K562 (cell line): ENCODE data around the gene GDF2. TPM values are rescaled to one million over a fixed set of nuclear protein-coding genes. Genes with fewer than 3 reads are reported as not detected.
A peak's percentile ranks its signal among the peaks of the same experiment; 100 is the strongest.

Experiments
- ATAC-seq: fragments of 200-7000 bp; cut with Tn5 transposase; 3 replicates; pipeline ENCODE4 v1.9.1; 2020; ENCODE audit warnings: moderate library complexity
- BruUV-seq: library from RNA; stranded (reverse); fragments of 400-500 nt; replicated peaks from 2 replicates; lab custom pipeline; 2021; lab: Mats Ljungman, UMichigan
- CTCF ChIA-PET: fragments of 300-600 bp; formaldehyde crosslinking; extraction: SDS; loops from one replicate; lab custom pipeline; 2021; ENCODE audit warnings: low intra/inter-chr PET ratio; lab: Yijun Ruan, JAX
- POLR2A ChIA-PET: fragments of 300-600, 350-650 bp; sonication (Branson Sonifier 250); formaldehyde crosslinking; extraction: SDS; loops from one replicate; lab custom pipeline; 2021; ENCODE audit warnings: antibody characterized with exemption, inconsistent platforms; lab: Yijun Ruan, JAX
- DNase-seq, 4 experiments: peaks; one replicate each; pipeline versions ENCODE4 v3.0.0 to v3.0.0-alpha.2; 2011 to 2018; ENCODE audit warnings: low spot score in 3 of 4, mixed read lengths in 3 of 4; ENCODE audit errors: extremely low read depth in 1 of 4
- FAIRE-seq: peaks from 2 replicates; lab custom pipeline; 2011; peaks lifted over from hg19 to GRCh38; lab: Jason Lieb, UNC
- H2AFZ ChIP-seq: 2 replicates; pipeline ENCODE4 v1.6.0; 2011; ENCODE audit warnings: low read depth, low read length, control low read depth, inconsistent platforms
- H3K27ac ChIP-seq: fragments of 200-600 bp; 3 replicates; pipeline ENCODE4 v1.8.0; 2011; ENCODE audit warnings: low read depth, mild to moderate bottlenecking, control low read depth, inconsistent platforms, low read length, moderate library complexity, mixed read lengths; ENCODE audit errors: extremely low read depth
- H3K27me3 ChIP-seq, 2 experiments: fragments of 300-600 bp in 1 of 2; 2 replicates in 1 of 2; 3 replicates in 1 of 2; pipeline versions ENCODE4 v1.6.0 to v1.8.0; 2011; ENCODE audit warnings: inconsistent platforms in 2 of 2, low read length in 2 of 2, mild to moderate bottlenecking in 1 of 2, mixed read lengths in 1 of 2, moderate library complexity in 1 of 2; ENCODE audit not compliant: control insufficient read depth in 2 of 2, insufficient read depth in 2 of 2
- H3K36me3 ChIP-seq: fragments of 300-600 bp; 3 replicates; pipeline ENCODE4 v1.8.0; 2011; ENCODE audit warnings: mild to moderate bottlenecking, low read length, inconsistent platforms; ENCODE audit not compliant: control insufficient read depth, insufficient read depth
- H3K4me1 ChIP-seq, 2 experiments: fragments of 200-600 bp in 1 of 2; replicated peaks in 1 of 2; 2 replicates in 1 of 2; 3 replicates in 1 of 2; pipeline versions ENCODE4 v1.5.1 to v1.8.0; 2011; ENCODE audit warnings: inconsistent platforms in 2 of 2, low read length in 2 of 2, mild to moderate bottlenecking in 1 of 2, mixed read lengths in 1 of 2, moderate library complexity in 1 of 2; ENCODE audit not compliant: control insufficient read depth in 2 of 2, insufficient read depth in 2 of 2
- H3K4me2 ChIP-seq: 2 replicates; pipeline ENCODE4 v1.6.1; 2011; ENCODE audit warnings: low read length, control low read depth, inconsistent platforms, mixed read lengths; ENCODE audit not compliant: insufficient read depth
- H3K4me3 ChIP-seq: fragments of 200-600 bp; sonication (generic), shearing (Covaris generic); 2 replicates; pipeline ENCODE4 v1.5.1; 2016; ENCODE audit warnings: control low read depth, inconsistent platforms
- H3K79me2 ChIP-seq: fragments of 200-600 bp; 3 replicates; pipeline ENCODE4 v1.8.0; 2011; ENCODE audit warnings: low read length, inconsistent platforms; ENCODE audit not compliant: control insufficient read depth, insufficient read depth
- H3K9ac ChIP-seq, 2 experiments: 2 replicates each; pipeline versions ENCODE4 v1.6.0 to v1.6.1; 2011; ENCODE audit warnings: low read depth in 2 of 2, low read length in 2 of 2, control low read depth in 1 of 2, inconsistent platforms in 1 of 2, mild to moderate bottlenecking in 1 of 2, mixed read lengths in 1 of 2; ENCODE audit not compliant: insufficient read depth in 1 of 2
- H3K9me1 ChIP-seq: one replicate; pipeline ENCODE4 v1.6.0; 2011; ENCODE audit warnings: inconsistent platforms, mild to moderate bottlenecking, low read length, moderate library complexity; ENCODE audit not compliant: control insufficient read depth, insufficient read depth
- H3K9me3 ChIP-seq: replicated peaks from 2 replicates; pipeline ENCODE4 v1.5.1; 2011; ENCODE audit warnings: low read depth, low read length, inconsistent platforms; ENCODE audit not compliant: control insufficient read depth, insufficient read depth
- H4K20me1 ChIP-seq: replicated peaks from 2 replicates; pipeline ENCODE4 v1.6.1; 2011; ENCODE audit warnings: low read length, inconsistent platforms, mixed read lengths; ENCODE audit not compliant: control insufficient read depth, insufficient read depth
- CBFB ChIP-seq: sonication (generic); formaldehyde crosslinking; IDR thresholded peaks from 2 replicates; pipeline ENCODE4 v1.4.0; 2020; ENCODE audit warnings: mild to moderate bottlenecking, missing genetic modification reagents
- CCNT2 ChIP-seq: IDR thresholded peaks from 2 replicates; pipeline ENCODE4 v1.6.1; 2011; ENCODE audit warnings: borderline replicate concordance, low read depth, mild to moderate bottlenecking, moderate library complexity, mixed read lengths, low read length; ENCODE audit not compliant: insufficient read length; ENCODE audit errors: extremely low read depth
- CTCFL ChIP-seq: IDR thresholded peaks from 2 replicates; pipeline ENCODE4 v1.6.1; 2011; ENCODE audit warnings: borderline replicate concordance, low read depth, mild to moderate bottlenecking, moderate library complexity, low read length; ENCODE audit not compliant: insufficient read depth, poor library complexity, severe bottlenecking
- ELF4 ChIP-seq: fragments of 450-650 bp; formaldehyde crosslinking; IDR thresholded peaks from 2 replicates; pipeline ENCODE4 v1.4.0; 2022; ENCODE audit warnings: missing genetic modification characterization
- ETV5 ChIP-seq: sonication (generic); formaldehyde crosslinking; IDR thresholded peaks from 2 replicates; pipeline ENCODE4 v1.4.0; 2020; ENCODE audit warnings: low read depth, mild to moderate bottlenecking, missing genetic modification reagents
- MEF2D ChIP-seq: conservative IDR thresholded peaks from 2 replicates; pipeline ENCODE4 v1.6.1; 2016; ENCODE audit warnings: low read depth, missing genetic modification characterization, missing compliant biosample characterization
- PHF20 ChIP-seq: fragments of 450-650 bp; IDR thresholded peaks from 2 replicates; pipeline ENCODE4 v1.6.1; 2018; ENCODE audit not compliant: partially characterized antibody
- POLR2B ChIP-seq: fragments of 450-650 bp; IDR thresholded peaks from 2 replicates; pipeline ENCODE4 v1.6.1; 2018; ENCODE audit warnings: low read depth; ENCODE audit not compliant: partially characterized antibody
- RAD21 ChIP-seq, 2 experiments: fragments of 250-450 bp in 1 of 2; fragments of 450-650 bp in 1 of 2; sonication (Bioruptor Pico) in 1 of 2; formaldehyde crosslinking in 1 of 2; IDR thresholded peaks in 1 of 2; conservative IDR thresholded peaks in 1 of 2; 2 replicates each; pipeline versions ENCODE4 v1.4.0 to v1.8.0; 2020 to 2022; ENCODE audit warnings: mild to moderate bottlenecking in 2 of 2, moderate library complexity in 1 of 2
- RBBP5 ChIP-seq: fragments of 200-600 bp; sonication (generic); IDR thresholded peaks from 2 replicates; pipeline ENCODE4 v1.6.1; 2012; ENCODE audit warnings: borderline replicate concordance, mild to moderate bottlenecking, low read length, control low read depth, inconsistent platforms; ENCODE audit not compliant: insufficient read depth, poor library complexity, severe bottlenecking
- RBM17 ChIP-seq: fragments of 200-400 bp; formaldehyde crosslinking; IDR thresholded peaks from 2 replicates; pipeline ENCODE4 v1.6.1; 2017; ENCODE audit warnings: low read depth, mild to moderate bottlenecking, low read length, borderline replicate concordance
- SMAD4 ChIP-seq: fragments of 250-450 bp; sonication (Bioruptor Pico); conservative IDR thresholded peaks from 2 replicates; pipeline ENCODE4 v1.8.0; 2021; ENCODE audit warnings: inconsistent platforms, mild to moderate bottlenecking, moderate library complexity
- SNIP1 ChIP-seq: fragments of 450-650 bp; IDR thresholded peaks from 2 replicates; pipeline ENCODE4 v1.7.1; 2017; ENCODE audit warnings: low read depth, mild to moderate bottlenecking
- TAF15 ChIP-seq: fragments of 200-400 bp; formaldehyde crosslinking; IDR thresholded peaks from 2 replicates; pipeline ENCODE4 v1.6.1; 2017; ENCODE audit warnings: mild to moderate bottlenecking, low read depth, low read length, moderate library complexity
- TBP ChIP-seq: optimal IDR thresholded peaks from 2 replicates; pipeline ENCODE3; 2011; ENCODE audit warnings: low read depth, low read length, improper control_type of control experiment
- TEAD1 ChIP-seq, 2 experiments: fragments of 450-650 bp in 1 of 2; sonication (generic) in 1 of 2; formaldehyde crosslinking; IDR thresholded peaks; 2 replicates each; pipeline versions ENCODE4 v1.4.0 to v1.8.0; 2020 to 2022; ENCODE audit warnings: mild to moderate bottlenecking in 2 of 2, missing genetic modification reagents in 1 of 2
- ZKSCAN8 ChIP-seq: fragments of 200-800 bp; sonication (Bioruptor generic); IDR thresholded peaks from 2 replicates; pipeline ENCODE4 v1.6.1; 2016; ENCODE audit warnings: missing genetic modification characterization, missing compliant biosample characterization
- ZNF174 ChIP-seq: fragments of 250-450 bp; sonication (Bioruptor Pico); IDR thresholded peaks from 2 replicates; pipeline ENCODE4 v1.4.0; 2020; ENCODE audit warnings: mild to moderate bottlenecking
- ZNF175 ChIP-seq: fragments of 200-800 bp; sonication (Bioruptor generic); IDR thresholded peaks from 2 replicates; pipeline ENCODE4 v1.6.1; 2016; ENCODE audit warnings: low read depth, mild to moderate bottlenecking, missing genetic modification characterization, missing compliant biosample characterization
- ZNF274 ChIP-seq: IDR thresholded peaks from 2 replicates; pipeline ENCODE4 v1.6.1; 2011; ENCODE audit warnings: low read depth, mild to moderate bottlenecking, low read length, moderate library complexity, borderline replicate concordance
- WGBS: fragments of 100-300 bp; shearing (Covaris generic); methylation state at CpG from one replicate; pipeline ENCODE4 v1.1.6; 2016; ENCODE audit warnings: low coverage, mixed read lengths; ENCODE audit not compliant: insufficient coverage; ENCODE audit errors: missing lambda C conversion rate; 5-methylcytosine and 5-hydroxymethylcytosine counted together
- in situ Hi-C: fragments of 300-500 bp; cut with MboI; formaldehyde crosslinking; loops from 4 replicates; pipeline ENCODE4 v1.15.0; 2018; ENCODE audit warnings: inconsistent platforms, mixed read lengths
- intact Hi-C: fragments of 100-400 bp; cut with micrococcal nuclease; formaldehyde crosslinking; loops from 2 replicates; pipeline ENCODE4 v1.14.2; 2022
- polyA plus RNA-seq, 8 experiments: library from polyadenylated mRNA; depleted of rRNA in 4 of 8; stranded (reverse) in 5 of 8; unstranded in 3 of 8; fragments of >200 nt; fragmentation: Nextera tagmentation in 2 of 8; fragmentation: Illumina TruSeq in 1 of 8; extraction: Ambion mirVana in 2 of 8; extraction: Trizol in 1 of 8; gene quantifications; 2 replicates each; pipeline versions ENCODE4 v1.2.1 to v1.2.3, GENCODE V29; 2011 to 2014; ENCODE audit warnings: inconsistent platforms in 1 of 8, missing spikeins in 1 of 8
- total RNA-seq, 7 experiments: library from RNA; depleted of rRNA in 6 of 7; stranded (reverse); fragments of >200 nt in 6 of 7; fragmentation: Illumina TruSeq in 2 of 7; extraction: Trizol in 2 of 7; gene quantifications; 2 replicates each; pipeline versions ENCODE4 v1.2.1 to v1.2.3, GENCODE V29; 2011 to 2021; ENCODE audit warnings: low replicate concordance in 1 of 7

The GDF2 gene
- total and polyA plus RNA-seq, 9 of the 15 experiments (the other 6 are each of a cell fraction or from before 2014, with no cell fraction given): 0.08 to 0.58 (median 0.27) TPM; not detected in 2

GRCh38 chr10:47306387-47307210, 15.7 kb upstream of the GDF2 start:
- Histone ChIP-seq H3K4me2 (peak overlapping the region; percentile 63), H3K9ac (no peak overlapping the region), H3K36me3 (no peaks in the 10 kb centered on the region), H3K79me2 (no peaks in the 10 kb centered on the region), H2AFZ (peak overlapping the region; percentile 71), H3K27ac (no peak overlapping the region; the same call in 2 of the 3 replicates), H3K27me3 (peaks cover 3 to 16% of the 10 kb centered on the region in 2 experiments), H3K9me3 (no peaks in the 10 kb centered on the region), H3K4me1 (peaks cover 22 to 37% of the 10 kb centered on the region in 2 experiments; a peak in 4 of 5 replicates), H3K9me1 (no peaks in the 10 kb centered on the region), H4K20me1 (0 out of 2 replicates have a peak, but pooled peaks cover 13% of the 10 kb centered on the region), H3K4me3 (no peak overlapping the region)
- DNase-seq (peak; percentile 60 to 78 (median 69)), ATAC-seq (peak; percentile 91), FAIRE-seq (no peak)
- intact Hi-C loops (loop anchor here (2.0 kb wide), 1 partner anchor 20 kb away; no protein-coding TSS in a partner anchor), in situ Hi-C loops (no loop called here)
- BruUV-seq: no TSS peak
- ChIA-PET POLR2A (interaction anchor here (0.6 to 1.1 kb wide), 4 partner anchors 9 to 30 kb away, joined by 3 read pairs; partner anchors contain the start of gene GDF2), CTCF (no interaction called here)
- 0% methylated on average over 10 of the region's 10 CpGs for WGBS
- no peak for TF ChIP-seq RAD21 (CRISPR knock-in tag; conservative IDR thresholded peaks at IDR 0.05 in 1 of 2, IDR thresholded peaks at IDR 0.05 in 1 of 2)
- no peak for TF ChIP-seq RBM17
- TF ChIP-seq SMAD4: peak; percentile 30; the same call in 1 of the 2 replicates
- no peak for TF ChIP-seq TAF15
- no peak for TF ChIP-seq RBBP5
- no peak for TF ChIP-seq TBP
- no peak for TF ChIP-seq POLR2B
- no peak for TF ChIP-seq MEF2D (tag)
- no peak for TF ChIP-seq CTCFL
- TF ChIP-seq ZNF274: no peak
- peak; percentile 97 for TF ChIP-seq ZKSCAN8 (CRISPR knock-in tag)
- TF ChIP-seq ZNF174: no peak
- no peak for TF ChIP-seq CBFB (CRISPR knock-in tag)
- no peak for TF ChIP-seq TEAD1 (CRISPR knock-in tag; IDR thresholded peaks at IDR 0.05)
- no peak for TF ChIP-seq ETV5 (CRISPR knock-in tag)
- no peak for TF ChIP-seq PHF20
- TF ChIP-seq CCNT2: no peak
- TF ChIP-seq ZNF175: no peak
- TF ChIP-seq ELF4 (CRISPR knock-in tag): no peak
- no peak for TF ChIP-seq SNIP1
